ENCODE results near the gene RPS3. TPM values are rescaled to one million over a fixed set of nuclear protein-coding genes. Genes with fewer than 3 reads are reported as not detected.

The RPS3 gene
- total RNA-seq, 1 experiment from 2014 or later = 3,765 TPM

DNA sequence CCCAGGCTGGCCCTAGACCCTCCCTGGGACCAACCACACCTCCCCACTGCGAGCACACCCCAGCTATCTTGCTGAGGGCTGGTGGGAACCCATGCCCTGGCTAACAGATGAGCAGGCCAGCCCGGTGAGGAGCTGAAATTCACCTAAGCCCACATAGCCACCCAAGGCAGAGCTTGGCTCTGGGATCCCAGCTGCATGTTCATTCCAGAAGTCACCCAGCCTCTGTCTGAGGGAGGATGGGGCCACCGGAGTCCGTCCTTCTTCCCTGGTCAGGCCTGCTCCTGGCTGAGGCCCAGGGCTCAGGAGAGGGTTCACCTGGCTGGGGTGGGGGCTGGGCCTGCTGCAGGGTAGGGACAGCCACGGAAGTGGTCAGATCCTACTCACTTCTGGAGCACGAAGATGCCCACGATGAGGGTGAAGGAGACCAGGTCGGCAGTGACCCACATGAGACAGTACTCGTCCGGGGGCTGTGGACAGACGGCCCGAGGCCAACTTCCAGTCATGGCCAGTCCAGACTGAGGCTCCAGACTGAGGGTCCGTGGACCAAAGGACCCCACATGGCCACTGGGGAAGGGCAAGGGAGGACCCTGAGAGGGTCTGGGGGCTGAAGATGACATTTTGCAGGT, 40.3 kb downstream of the RPS3 start:
- no peak overlapping the region for H3K27ac ChIP-seq (ENCODE audit: insufficient read length, low read depth, low read length)
- Mint-ChIP-seq H3K36me3 (ENCODE audit: insufficient read depth in 1 of 3, low read depth in 3 of 3) (no peaks in the 10 kb centered on the region), H3K27me3 (ENCODE audit: low read depth) (peaks cover 8% of the 10 kb centered on the region), H3K4me3 (no peak overlapping the region; a peak in 1 of 5 replicates), H3K9me3 (no peaks in the 10 kb centered on the region), H3K27ac (no peak overlapping the region; a peak in 1 of 7 replicates), H3K4me1 (peaks cover 8 to 21% of the 10 kb centered on the region in 2 experiments)
- no peak overlapping the region for H2BK5ac ChIP-seq (ENCODE audit: insufficient read length, low read length)
- WGBS (ENCODE audit: extremely low coverage, insufficient read length, low lambda C conversion rate) = no CpG with 5 or more reads among the region's 13 CpGs
- no peak overlapping the region for H4K5ac ChIP-seq (ENCODE audit: insufficient read length, low read depth, low read length)
- TF ChIP-seq, protein P1, sequence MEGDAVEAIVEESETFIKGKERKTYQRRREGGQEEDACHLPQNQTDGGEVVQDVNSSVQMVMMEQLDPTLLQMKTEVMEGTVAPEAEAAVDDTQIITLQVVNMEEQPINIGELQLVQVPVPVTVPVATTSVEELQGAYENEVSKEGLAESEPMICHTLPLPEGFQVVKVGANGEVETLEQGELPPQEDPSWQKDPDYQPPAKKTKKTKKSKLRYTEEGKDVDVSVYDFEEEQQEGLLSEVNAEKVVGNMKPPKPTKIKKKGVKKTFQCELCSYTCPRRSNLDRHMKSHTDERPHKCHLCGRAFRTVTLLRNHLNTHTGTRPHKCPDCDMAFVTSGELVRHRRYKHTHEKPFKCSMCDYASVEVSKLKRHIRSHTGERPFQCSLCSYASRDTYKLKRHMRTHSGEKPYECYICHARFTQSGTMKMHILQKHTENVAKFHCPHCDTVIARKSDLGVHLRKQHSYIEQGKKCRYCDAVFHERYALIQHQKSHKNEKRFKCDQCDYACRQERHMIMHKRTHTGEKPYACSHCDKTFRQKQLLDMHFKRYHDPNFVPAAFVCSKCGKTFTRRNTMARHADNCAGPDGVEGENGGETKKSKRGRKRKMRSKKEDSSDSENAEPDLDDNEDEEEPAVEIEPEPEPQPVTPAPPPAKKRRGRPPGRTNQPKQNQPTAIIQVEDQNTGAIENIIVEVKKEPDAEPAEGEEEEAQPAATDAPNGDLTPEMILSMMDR (conservative IDR thresholded peaks at IDR 0.05) = no peak
- H4K8ac ChIP-seq (replicated peaks; ENCODE audit: insufficient read length, low read depth, low read length) = no peak overlapping the region
- no peaks in the 10 kb centered on the region for H3K23me2 ChIP-seq (ENCODE audit: insufficient read length, low read depth, low read length, poor library complexity, severe bottlenecking)
- no peak overlapping the region for H2BK20ac ChIP-seq (ENCODE audit: low read depth, low read length, poor library complexity, severe bottlenecking)
- H3K9me3 ChIP-seq (ENCODE audit: control insufficient read depth, low read depth, low read length) = no peaks in the 10 kb centered on the region
- H3K56ac ChIP-seq (ENCODE audit: insufficient read length, low read depth, low read length) = no peak overlapping the region
- no peaks in the 10 kb centered on the region for H4K20me1 ChIP-seq (ENCODE audit: control insufficient read depth, insufficient read depth, insufficient read length)
- no peaks in the 10 kb centered on the region for H3K79me1 ChIP-seq (ENCODE audit: insufficient read depth, low read depth, low read length, poor library complexity, severe bottlenecking)
- H3K23ac ChIP-seq (ENCODE audit: insufficient read length, low read depth, low read length) = no peak overlapping the region
- H2AK5ac ChIP-seq (ENCODE audit: insufficient read length, low read length) = no peak overlapping the region
- H3T11ph ChIP-seq (ENCODE audit: low read length) = no peak overlapping the region
- H3K4me2 ChIP-seq (ENCODE audit: insufficient read depth, insufficient read length, low read length) = no peak overlapping the region
- no peak overlapping the region for H2BK120ac ChIP-seq (ENCODE audit: low read depth, low read length, poor library complexity, severe bottlenecking)
- no peak overlapping the region for H3K9ac ChIP-seq (ENCODE audit: extremely low read depth, insufficient read length, low read length)
- H3K27me3 ChIP-seq (ENCODE audit: insufficient read depth, low read length) = no peaks in the 10 kb centered on the region
- no peak overlapping the region for H3K18ac ChIP-seq (ENCODE audit: insufficient read length, low read depth, low read length)
- no peaks in the 10 kb centered on the region; the same call in 1 of the 2 replicates for H3K4me1 ChIP-seq (ENCODE audit: insufficient read depth, low read length)
- H2BK12ac ChIP-seq (ENCODE audit: insufficient read length, low read depth, low read length) = no peak overlapping the region
- H3K79me2 ChIP-seq (ENCODE audit: insufficient read depth, low read length) = no peaks in the 10 kb centered on the region
- no peak overlapping the region for H2BK15ac ChIP-seq (ENCODE audit: low read depth, low read length)
- H2AFZ ChIP-seq (ENCODE audit: low read length) = no peak overlapping the region
- H3K4ac ChIP-seq (ENCODE audit: low read depth, low read length) = no peak overlapping the region
- DNase-seq = no peak
- no peak overlapping the region for H4K91ac ChIP-seq (ENCODE audit: insufficient read length, low read depth, low read length)
- H3K14ac ChIP-seq (ENCODE audit: insufficient read depth, low read length) = no peak overlapping the region
